GM18861 (cell line): Measurements from ENCODE around the gene AHRR.
"Not testable (repeated sequence)": the region's sequence is repeated elsewhere in the genome, so short reads cannot be mapped to it uniquely, and the experiment has no call there.

Experiments
- ATAC-seq: cut with Tn5 transposase; IDR thresholded peaks from one replicate; pipeline ENCODE4 v1.9.1; 2021; ENCODE audit not compliant: unreplicated experiment

AHRR gene

DNA sequence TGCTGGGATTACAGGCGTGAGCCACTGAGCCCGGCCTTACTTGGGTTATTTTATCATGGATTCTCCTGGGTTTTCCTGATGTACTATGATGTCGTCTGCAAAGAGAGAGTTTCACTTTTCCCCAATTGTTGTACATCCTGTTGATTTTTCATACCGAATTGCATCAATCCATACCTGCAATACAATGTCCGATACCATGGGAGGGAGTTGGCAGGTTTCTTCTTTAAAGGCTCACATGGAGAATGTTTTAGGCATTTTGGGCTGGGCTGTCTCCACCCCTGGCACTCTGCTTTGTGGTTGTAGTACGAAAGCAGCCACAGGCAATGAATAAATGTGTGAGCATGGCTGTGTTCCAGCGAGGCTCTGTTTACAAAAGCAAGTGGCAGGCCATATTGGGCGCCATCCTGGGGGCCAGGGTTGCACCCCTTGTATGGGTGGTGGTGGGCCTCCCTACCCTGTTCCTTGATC is 86.3 kb downstream of the AHRR start:
- ATAC-seq = no peak

- ATAC-seq = no peak
Observed at GRCh38 chr5:410911-411517, 89.5 kb downstream of the AHRR start.

GRCh38 chr5:411728-412127 is 90.2 kb downstream of the AHRR start:
- no peak for ATAC-seq

DNA sequence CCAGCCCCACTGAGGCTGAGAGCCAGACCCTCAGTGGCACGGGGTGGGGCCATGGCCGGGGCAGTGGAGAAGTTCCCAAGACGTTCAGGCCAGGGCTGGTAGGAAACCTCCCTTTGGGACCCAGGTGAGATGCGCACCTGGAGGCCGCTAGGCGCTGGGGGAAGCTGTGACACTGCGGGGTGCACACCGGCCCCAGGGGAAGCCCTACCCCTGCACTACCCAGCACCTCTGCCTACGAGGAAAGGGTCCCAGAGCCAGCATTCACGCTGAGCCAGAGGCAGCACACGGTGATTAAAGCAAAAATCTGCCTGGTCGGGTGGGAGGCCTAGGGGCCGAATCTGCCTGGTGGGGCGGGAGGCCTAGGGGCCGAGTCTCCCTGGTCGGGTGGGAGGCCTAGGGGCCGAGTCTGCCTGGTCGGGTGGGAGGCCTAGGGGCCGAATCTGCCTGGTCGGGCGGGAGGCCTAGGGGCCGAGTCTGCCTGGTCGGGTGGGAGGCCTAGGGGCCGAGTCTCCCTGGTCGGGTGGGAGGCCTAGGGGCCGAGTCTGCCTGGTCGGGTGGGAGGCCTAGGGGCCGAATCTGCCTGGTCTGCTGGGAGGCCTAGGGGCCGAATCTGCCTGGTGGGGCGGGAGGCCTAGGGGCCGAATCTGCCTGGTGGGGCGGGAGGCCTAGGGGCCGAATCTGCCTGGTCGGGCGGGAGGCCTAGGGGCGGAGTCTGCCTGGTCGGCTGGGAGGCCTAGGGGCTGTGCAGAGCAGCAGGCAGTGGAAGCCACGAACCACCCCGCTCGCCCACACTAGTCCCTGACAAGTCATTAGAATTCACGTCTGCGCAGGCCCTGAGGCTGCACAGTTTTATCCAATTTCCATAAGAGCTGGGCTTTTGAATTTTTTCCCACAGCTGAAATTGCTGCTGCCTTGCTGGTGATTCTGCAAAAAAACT is 93.7 kb downstream of the AHRR start:
- ATAC-seq = not testable (repeated sequence)

- no peak for ATAC-seq
Observed at GRCh38 chr5:415928-416635, 94.6 kb downstream of the AHRR start.

GRCh38 chr5:416636-416960 is 95.1 kb downstream of the AHRR start:
- no peak for ATAC-seq

DNA sequence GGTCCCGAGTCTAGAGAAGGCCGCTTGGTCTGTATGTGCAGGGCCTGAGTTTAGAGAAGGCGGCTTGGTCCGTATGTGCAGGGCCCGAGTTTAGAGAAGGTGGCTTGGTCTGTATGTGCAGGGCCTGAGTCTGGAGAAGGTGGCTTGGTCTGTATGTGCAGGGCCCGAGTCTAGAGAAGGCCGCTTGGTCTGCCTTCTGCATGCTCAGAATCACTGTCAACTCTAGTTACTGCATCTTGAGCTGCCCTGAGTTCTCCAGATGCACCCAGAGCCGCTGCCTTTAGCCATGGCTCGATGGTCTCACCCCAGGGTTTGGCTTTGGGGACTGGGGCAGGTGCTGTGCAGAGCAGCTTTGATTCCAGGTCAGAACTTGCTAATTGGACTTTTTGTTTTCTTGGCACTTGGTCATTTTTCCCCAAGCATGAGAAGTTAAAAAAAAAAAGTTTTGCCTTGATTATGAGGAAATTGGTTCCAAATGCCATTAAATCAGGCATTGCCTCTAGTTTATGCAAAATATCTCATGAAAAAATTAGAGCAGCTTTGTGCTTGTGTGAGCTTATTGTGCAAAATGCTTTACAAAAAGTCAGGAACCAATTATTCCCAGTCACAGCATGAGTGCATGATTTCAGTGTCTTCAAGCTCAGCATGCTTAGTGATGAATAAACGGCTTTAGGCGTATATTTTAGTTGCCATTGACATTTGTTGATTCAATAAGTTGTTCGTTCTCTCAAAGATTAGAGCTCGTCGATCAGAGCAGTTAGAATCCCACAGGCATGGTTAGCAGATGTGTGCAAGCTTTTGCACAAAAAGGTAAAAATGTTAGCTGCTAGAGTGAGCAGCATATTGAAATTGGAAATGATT is 96.0 kb downstream of the AHRR start:
- no peak for ATAC-seq

DNA sequence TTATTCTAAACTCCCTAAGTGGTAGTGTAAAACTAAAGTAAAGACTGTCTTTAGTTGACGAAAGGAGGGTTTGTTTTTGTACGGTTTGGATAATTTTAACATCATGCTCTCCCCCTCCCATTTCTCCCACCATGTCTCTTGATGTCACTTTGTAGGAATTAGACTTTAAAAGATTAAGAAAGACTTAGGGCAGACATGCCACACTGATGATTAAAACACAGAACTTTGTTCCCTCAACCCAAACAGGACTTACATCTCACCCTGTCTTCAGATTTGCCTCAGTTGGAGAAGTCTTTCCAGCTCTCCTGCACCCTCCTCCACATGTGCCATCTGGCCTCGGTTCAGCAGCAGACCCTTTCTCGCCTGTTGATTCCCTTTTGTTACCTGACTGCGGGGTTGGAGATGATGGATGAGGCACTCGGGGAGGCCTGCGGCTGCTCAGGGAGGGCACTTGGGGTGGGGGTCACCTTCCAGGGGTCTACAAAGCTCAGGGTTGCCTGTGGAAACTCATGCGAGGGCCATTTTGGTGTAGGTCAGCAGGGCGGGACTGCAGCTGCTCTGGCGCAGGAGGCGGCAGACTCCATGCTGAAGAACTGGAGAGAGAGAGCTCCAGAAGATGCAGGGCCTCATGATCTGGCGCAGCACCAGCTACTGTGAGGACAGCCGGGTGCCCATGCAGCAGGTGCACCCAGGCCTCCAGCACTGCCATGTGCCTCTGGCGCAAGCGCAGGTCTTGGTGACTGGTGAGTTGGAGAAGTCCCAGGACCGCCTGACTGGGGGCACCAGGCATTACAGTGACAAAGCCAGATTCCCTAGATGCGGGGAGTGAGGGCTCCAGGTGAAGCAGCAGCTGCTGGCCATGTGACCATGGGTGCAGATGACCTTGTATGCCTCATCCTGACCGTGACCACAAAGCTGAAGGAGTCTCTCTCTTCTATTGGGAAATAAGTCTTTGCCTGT is 96.9 kb downstream of the AHRR start:
- ATAC-seq = no peak

DNA sequence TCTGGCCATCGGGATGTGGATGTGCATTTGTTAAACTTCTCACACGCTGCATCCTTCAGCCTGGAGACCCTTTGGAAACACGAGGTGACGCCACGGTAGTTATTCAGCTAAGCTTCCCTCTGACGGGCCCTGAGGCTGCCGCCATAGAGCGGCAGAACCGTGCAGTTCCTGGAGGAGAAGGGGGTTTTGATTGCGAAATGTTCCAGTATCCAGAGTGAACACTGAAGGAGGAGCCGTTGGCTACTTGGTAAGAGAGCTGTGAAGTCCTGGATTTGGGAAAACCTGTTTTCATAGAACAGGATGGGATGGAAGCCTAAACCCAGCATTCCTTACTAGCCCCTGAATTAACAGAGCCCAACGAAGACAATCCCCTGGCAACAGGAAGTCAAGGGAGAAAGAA is 98.5 kb downstream of the AHRR start:
- ATAC-seq = no peak

- ATAC-seq = no peak
Observed at GRCh38 chr5:420632-421286, 99.2 kb downstream of the AHRR start.

GRCh38 chr5:421287-421880 is 99.9 kb downstream of the AHRR start:
- no peak for ATAC-seq

GRCh38 chr5:421901-422300 is 100.4 kb downstream of the AHRR start:
- ATAC-seq = no peak

- no peak for ATAC-seq
Observed at GRCh38 chr5:422323-423232, 101.1 kb downstream of the AHRR start.

DNA sequence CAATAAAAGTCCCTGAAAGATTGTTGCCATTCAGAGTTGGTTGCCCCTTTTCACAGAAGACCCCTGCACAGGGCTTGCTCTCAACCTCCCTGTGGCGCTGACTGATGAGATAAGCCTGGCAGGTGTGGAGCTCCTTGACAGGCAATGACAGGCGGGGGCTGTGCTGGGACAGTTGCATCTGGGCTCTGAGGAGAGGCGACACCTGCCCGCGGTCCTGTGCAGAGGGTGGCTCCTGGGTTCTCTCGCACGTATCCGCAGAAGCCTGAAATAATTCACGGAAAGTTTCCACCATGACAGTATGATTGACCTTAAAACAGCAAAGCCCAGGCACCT is 101.7 kb downstream of the AHRR start:
- ATAC-seq = no peak

- no peak for ATAC-seq
Observed at GRCh38 chr5:423626-424261, 102.2 kb downstream of the AHRR start.

GRCh38 chr5:424301-425110 is 103.0 kb downstream of the AHRR start:
- peak; percentile 84 for ATAC-seq

DNA sequence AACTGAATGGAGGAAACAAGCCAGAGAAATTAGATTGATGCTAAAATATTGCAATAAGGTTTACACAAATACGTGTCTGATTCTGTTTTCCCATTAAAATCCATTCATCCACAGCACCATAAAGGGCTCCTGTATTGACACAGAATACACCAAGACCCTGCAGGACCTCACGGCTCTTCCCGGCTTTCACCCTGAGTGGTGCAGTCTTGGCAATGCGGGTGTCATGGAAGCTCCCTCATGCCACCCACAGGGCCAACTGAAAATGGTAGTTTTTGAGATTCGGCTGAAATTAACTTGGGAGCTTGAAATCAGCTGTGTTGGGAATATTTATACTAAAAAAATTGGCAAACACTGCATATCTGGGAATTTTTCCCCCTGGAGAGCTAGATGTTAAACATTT is 104.2 kb downstream of the AHRR start:
- no peak for ATAC-seq
